ENCODE measurements around the gene AADAC. TPM values are rescaled to one million over a fixed set of nuclear protein-coding genes. Genes with fewer than 3 reads are reported as not detected.
"Not testable (repeated sequence)": the region's sequence is repeated elsewhere in the genome, so short reads cannot be mapped to it uniquely, and the experiment has no call there.

The AADAC gene
- total RNA-seq = not detected in 2 replicates
- long read RNA-seq = 0 reads

- Mint-ChIP-seq H3K4me1 (ENCODE audit: low read depth) (peaks cover 14% of the 10 kb centered on the region), H3K9me3 (ENCODE audit: low read depth) (peaks cover under 1% of the 10 kb centered on the region), H3K36me3 (ENCODE audit: insufficient read depth) (no peaks in the 10 kb centered on the region), H3K27ac (no peak within 1 kb of the TSS), H3K4me3 (ENCODE audit: low read depth) (no peak within 1 kb of the TSS), H3K27me3 (no peaks in the 10 kb centered on the region)
- TF ChIP-seq CTCF (IDR thresholded peaks at IDR 0.05; ENCODE audit: unreplicated experiment) = no peak
- no peak for DNase-seq (ENCODE audit: low spot score, unreplicated experiment)
Measured at GRCh38 chr3:151813799-151814198, at the start of gene AADAC. Gene AADAC (plus strand): TSS chr3:151814116. CDS start chr3:151814163, 47 bp downstream.

DNA sequence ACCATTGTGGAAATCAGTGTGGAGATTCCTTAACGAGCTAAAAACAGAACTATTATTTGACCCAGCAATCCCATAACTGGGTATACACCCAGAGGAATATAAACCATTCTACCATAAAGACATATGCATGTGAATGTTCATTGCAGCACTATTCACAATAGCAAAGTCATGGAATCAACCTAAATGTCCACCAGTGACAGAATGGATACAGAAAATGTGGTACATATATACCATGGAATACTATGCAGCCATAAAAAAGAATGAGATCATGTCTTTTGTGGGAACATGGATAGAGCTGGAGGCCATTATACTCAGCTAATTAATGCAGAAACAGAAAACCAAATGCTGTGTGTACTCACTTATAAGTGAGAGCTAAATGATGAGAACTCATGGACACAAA is 49.2 kb upstream of the AADAC start:
- not testable (repeated sequence) for H3K4me3 Mint-ChIP-seq (ENCODE audit: low read depth); DNase-seq (ENCODE audit: low spot score, unreplicated experiment); H3K9me3 Mint-ChIP-seq (ENCODE audit: low read depth); H3K27ac Mint-ChIP-seq; H3K36me3 Mint-ChIP-seq (ENCODE audit: insufficient read depth); H3K4me1 Mint-ChIP-seq (ENCODE audit: low read depth); H3K27me3 Mint-ChIP-seq

DNA sequence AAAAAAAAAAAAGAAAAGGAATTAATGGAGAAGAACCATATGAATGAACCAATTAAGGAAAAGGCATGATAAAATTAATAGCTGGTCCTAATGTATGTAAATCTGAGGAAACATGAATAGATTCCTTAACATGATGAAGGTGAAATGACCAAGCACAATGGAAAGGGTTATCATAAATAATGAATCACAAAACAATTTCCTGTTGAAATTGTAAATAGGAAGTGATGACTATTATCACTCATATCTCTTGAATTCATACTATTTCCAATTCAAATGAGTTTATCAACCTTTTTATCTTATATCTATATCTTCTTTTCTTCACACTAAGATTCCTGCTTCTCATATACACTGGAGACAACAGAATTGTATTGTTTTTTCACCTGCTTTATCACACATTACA is 48.2 kb upstream of the AADAC start:
- Mint-ChIP-seq H3K4me1 (ENCODE audit: low read depth) (peaks cover 5% of the 10 kb centered on the region), H3K9me3 (ENCODE audit: low read depth) (no peaks in the 10 kb centered on the region), H3K27ac (no peak overlapping the region), H3K4me3 (ENCODE audit: low read depth) (no peak overlapping the region), H3K27me3 (no peaks in the 10 kb centered on the region), H3K36me3 (ENCODE audit: insufficient read depth) (no peaks in the 10 kb centered on the region)
- DNase-seq (ENCODE audit: low spot score, unreplicated experiment) = no peak
- no peak for TF ChIP-seq CTCF (IDR thresholded peaks at IDR 0.05; ENCODE audit: unreplicated experiment)

DNA sequence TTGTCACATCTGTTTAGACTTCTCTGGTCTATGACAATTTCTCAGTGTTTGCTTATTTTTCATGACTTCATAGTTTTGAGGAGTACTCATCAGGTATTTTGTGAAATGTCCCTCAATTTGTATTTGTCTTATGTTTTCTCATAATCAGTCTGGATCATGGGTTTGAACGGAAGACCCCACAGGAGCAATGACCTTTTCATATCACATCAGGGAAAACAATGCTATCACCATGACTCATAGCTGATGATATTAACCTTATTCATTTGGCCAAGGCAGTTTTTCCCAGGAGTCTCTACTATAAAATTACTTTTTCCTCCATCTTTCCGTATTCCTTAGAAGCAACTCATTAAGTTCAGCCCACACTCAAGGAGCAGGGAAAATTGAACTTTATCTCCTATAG is 47.5 kb upstream of the AADAC start:
- H3K36me3 Mint-ChIP-seq (ENCODE audit: insufficient read depth) = no peaks in the 10 kb centered on the region
- H3K9me3 Mint-ChIP-seq (ENCODE audit: low read depth) = no peaks in the 10 kb centered on the region
- peaks cover 8% of the 10 kb centered on the region for H3K4me1 Mint-ChIP-seq (ENCODE audit: low read depth)
- DNase-seq (ENCODE audit: low spot score, unreplicated experiment) = no peak
- no peak overlapping the region for H3K27ac Mint-ChIP-seq
- TF ChIP-seq CTCF (IDR thresholded peaks at IDR 0.05; ENCODE audit: unreplicated experiment) = no peak
- no peak overlapping the region for H3K4me3 Mint-ChIP-seq (ENCODE audit: low read depth)
- H3K27me3 Mint-ChIP-seq = no peaks in the 10 kb centered on the region

DNA sequence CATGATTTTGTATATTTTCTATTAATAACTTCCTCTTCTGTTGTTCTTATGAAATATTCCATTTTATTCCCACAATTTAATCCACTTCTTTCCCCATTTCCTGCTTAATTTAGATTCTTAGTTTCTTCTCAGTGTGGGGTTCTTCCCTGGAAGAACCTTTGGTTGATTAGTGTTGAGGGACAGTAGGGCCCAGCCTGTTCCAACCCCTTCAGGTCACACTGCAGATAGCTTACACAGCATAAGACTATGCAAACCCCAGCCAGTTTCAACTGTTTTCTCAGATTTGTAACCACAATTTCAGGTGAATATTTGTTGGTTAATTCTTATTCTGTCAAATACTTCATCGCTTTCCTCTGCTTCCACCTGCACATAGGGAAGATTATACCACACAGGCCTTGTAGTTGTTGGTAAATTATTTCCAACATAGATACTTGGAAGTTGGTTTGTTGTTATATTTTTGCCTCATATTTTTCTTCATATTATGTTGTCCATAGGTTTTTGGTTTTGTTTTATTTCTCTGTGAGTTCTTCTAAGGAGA is 45.5 kb upstream of the AADAC start:
- H3K36me3 Mint-ChIP-seq (ENCODE audit: insufficient read depth) = no peaks in the 10 kb centered on the region
- H3K4me1 Mint-ChIP-seq (ENCODE audit: low read depth) = peaks cover 8% of the 10 kb centered on the region
- H3K27me3 Mint-ChIP-seq = no peaks in the 10 kb centered on the region
- H3K4me3 Mint-ChIP-seq (ENCODE audit: low read depth) = no peak overlapping the region
- H3K9me3 Mint-ChIP-seq (ENCODE audit: low read depth) = no peaks in the 10 kb centered on the region
- no peak for DNase-seq (ENCODE audit: low spot score, unreplicated experiment)
- no peak for TF ChIP-seq CTCF (IDR thresholded peaks at IDR 0.05; ENCODE audit: unreplicated experiment)
- H3K27ac Mint-ChIP-seq = no peak overlapping the region

- Mint-ChIP-seq H3K9me3 (ENCODE audit: low read depth) (no peaks in the 10 kb centered on the region), H3K4me3 (ENCODE audit: low read depth) (no peak overlapping the region), H3K27ac (no peak overlapping the region), H3K36me3 (ENCODE audit: insufficient read depth) (no peaks in the 10 kb centered on the region), H3K4me1 (ENCODE audit: low read depth) (peaks cover 8% of the 10 kb centered on the region), H3K27me3 (no peaks in the 10 kb centered on the region)
- no peak for DNase-seq (ENCODE audit: low spot score, unreplicated experiment)
- TF ChIP-seq CTCF (IDR thresholded peaks at IDR 0.05; ENCODE audit: unreplicated experiment) = no peak
Measured at GRCh38 chr3:151769175-151769574, 44.7 kb upstream of the AADAC start.
